Mesenteric fat pad (tissue), 1 donor: ENCODE results near the gene ISLR2. TPM values are rescaled to one million over a fixed set of nuclear protein-coding genes. Genes with fewer than 3 reads are reported as not detected.

Source experiments
- DNase-seq: peaks from one replicate; pipeline ENCODE4 v3.0.0-alpha.2; 2020; ENCODE audit warnings: low spot score
- total RNA-seq: library from RNA; stranded (reverse); fragmentation: NEBNext Ultra II Directional; extraction: Animal tissue kit (Norgen Biotek cat#: 25700); gene quantifications from one replicate; pipeline ENCODE4 v1.2.1, GENCODE V29; 2021
- donor health status: DM: yes; HTN: yes; CAD: no.

The ISLR2 gene
- total RNA-seq, 1 donor from 2014 or later: 0.61 TPM

DNA sequence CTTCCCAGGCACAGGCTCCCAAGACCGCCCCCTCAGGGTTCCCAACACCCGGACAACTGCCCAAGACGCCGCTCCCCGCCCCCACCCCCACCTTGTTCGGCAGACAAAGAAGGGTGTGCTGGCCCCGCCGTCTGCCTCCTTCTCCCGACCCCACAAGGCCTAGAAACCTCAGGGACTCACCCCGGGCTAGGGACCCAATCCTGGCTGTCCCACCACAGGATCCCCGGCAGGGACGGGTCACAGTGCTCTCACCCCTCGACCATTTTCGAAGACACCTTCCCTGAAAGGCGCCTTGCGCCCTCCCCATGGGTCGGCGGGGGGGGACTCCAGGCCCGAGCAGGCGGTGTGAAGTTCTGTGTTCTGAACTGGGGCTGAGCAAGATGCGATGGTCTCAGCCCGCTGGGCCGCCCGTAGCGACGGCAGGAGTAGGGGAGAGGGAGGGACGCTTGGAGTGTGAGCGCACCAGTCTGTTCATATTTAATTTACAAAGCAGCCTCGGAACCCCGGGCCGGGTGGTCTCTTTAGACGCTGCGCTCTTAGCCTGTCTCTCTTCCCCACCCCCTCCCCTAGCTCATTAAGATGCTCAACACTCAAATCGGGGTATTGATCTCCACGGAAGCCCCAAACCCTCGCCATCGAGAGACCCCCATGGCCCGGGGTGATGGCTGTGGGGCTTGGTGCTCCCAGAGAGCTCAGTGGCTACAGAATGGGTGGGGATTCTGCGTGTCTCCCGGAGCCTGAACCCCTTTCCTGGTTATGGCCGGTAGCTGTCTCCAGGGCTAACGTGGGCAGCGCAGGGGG is 1.4 kb upstream of the ISLR2 start:
- DNase-seq: no peak

DNA sequence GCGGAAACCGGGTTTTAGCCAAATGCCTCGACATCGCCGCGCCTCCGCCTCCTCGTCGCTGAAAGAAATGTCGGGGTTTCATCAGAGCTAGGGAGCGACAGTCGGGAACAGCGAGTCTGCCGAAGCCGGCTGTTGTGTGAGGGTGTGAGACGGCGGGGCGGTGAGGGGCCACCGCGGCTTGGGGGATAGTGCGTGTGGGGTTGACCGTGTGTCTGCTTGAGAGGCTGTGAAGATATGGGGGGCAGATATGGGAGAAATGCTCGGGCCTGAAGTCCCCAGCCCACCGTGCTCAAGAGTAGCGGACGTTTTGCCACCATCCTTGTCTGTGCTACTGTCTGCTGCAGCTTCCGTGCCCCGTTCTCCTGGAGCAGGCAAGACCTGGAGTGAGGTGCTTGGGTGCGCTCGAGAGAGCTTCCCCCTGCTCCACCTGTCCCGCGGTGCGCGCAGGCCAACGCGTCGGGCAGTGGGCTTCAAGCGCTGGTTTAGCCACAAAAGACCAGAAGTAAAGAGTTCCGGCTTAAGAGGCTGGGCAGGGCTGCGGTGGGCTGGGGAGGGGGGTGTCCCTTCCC is 716 bp upstream of the ISLR2 start:
- no peak for DNase-seq

DNA sequence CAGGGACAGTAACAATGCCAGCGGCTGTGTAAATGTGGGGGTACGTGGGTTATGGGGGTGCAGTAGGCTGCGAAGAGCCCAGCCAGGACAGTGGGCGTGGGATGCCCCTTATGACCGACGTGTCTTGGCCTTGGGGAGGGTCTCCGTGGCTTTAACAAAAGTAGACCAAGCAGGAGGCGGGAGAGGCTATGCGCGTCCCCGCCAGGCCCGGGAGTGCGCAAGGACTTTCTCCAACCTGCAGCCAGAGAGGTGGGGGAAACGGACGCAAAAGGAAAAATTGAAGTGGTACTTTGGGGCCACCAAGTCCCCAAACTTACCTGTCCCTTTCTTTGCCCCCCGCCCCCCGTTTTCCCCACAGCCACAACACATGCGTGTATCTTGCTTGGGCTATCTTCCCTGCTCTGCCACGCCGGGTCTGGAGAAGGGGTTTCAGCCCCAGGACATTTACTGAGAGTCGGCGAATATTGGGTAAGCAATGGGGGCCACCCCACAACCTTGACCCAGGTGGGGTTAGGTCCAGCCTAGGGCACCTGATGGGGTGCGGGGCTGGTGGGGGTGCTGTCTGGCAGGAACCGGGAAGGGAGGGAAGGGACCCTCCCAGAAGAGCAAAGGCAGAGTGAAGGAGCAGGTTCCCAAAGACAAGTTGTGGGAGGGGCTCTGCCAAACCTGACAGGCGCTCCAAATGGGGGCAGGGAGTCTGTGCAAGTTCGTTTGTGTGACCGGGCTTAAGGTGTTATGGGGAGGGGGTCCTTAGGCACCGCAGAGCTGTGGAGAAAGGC is 652 bp downstream of the ISLR2 start:
- no peak for DNase-seq

DNA sequence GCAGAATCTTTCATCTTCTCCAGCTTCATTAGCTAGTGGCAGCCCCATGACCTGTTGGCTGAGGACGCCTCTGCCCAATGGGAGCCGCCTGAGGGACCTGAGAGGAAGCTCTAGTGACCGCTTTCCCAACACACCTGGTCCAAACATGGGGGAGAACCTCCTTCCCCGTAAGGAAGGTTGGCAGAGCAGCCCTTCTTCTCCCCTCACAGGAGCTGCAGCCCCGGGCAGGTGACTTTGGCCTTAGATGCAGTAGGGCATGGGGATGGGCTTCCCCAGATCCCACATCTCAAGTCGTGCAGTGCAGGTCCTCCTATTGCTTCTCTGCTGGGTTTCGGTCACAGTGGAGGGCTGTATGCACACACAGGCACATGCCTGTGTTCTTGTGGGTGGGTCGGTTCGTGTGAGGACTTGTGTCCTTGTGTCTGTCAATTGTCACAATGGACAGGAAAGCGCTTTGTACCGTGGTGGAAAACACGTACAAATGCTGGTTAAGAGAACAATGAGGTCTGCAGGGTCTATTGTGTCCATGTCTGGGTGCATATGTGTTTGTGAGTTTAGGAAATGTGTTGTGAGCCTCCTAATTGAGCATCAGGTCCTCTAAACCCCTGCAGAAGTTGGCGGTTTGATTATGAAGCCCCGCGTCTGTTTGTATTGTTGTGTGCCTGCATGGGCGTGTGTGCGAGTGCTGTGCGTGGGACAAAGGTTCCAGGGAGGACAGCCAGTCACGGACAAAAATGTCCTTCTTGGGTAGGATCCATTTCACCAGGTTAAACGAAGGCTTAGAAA is 1.4 kb downstream of the ISLR2 start:
- no peak for DNase-seq

DNA sequence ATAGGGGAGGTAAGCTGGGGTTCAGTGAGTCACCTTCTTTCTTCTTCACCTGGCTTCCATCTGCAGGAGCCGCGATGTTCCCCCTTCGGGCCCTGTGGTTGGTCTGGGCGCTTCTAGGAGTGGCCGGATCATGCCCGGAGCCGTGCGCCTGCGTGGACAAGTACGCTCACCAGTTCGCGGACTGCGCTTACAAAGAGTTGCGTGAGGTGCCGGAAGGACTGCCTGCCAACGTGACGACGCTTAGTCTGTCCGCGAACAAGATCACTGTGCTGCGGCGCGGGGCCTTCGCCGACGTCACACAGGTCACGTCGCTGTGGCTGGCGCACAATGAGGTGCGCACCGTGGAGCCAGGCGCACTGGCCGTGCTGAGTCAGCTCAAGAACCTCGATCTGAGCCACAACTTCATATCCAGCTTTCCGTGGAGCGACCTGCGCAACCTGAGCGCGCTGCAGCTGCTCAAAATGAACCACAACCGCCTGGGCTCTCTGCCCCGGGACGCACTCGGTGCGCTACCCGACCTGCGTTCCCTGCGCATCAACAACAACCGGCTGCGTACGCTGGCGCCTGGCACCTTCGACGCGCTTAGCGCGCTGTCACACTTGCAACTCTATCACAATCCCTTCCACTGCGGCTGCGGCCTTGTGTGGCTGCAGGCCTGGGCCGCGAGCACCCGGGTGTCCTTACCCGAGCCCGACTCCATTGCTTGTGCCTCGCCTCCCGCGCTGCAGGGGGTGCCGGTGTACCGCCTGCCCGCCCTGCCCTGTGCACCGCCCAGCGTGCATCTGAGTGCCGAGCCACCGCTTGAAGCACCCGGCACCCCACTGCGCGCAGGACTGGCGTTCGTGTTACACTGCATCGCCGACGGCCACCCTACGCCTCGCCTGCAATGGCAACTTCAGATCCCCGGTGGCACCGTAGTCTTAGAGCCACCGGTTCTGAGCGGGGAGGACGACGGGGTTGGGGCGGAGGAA is 2.6 kb downstream of the ISLR2 start:
- DNase-seq: no peak

DNA sequence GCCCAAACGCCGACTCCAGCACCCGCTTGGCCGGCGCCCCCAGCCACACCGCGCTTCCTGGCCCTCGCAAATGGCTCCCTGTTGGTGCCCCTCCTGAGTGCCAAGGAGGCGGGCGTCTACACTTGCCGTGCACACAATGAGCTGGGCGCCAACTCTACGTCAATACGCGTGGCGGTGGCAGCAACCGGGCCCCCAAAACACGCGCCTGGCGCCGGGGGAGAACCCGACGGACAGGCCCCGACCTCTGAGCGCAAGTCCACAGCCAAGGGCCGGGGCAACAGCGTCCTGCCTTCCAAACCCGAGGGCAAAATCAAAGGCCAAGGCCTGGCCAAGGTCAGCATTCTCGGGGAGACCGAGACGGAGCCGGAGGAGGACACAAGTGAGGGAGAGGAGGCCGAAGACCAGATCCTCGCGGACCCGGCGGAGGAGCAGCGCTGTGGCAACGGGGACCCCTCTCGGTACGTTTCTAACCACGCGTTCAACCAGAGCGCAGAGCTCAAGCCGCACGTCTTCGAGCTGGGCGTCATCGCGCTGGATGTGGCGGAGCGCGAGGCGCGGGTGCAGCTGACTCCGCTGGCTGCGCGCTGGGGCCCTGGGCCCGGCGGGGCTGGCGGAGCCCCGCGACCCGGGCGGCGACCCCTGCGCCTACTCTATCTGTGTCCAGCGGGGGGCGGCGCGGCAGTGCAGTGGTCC is 3.5 kb downstream of the ISLR2 start:
- no peak for DNase-seq

DNA sequence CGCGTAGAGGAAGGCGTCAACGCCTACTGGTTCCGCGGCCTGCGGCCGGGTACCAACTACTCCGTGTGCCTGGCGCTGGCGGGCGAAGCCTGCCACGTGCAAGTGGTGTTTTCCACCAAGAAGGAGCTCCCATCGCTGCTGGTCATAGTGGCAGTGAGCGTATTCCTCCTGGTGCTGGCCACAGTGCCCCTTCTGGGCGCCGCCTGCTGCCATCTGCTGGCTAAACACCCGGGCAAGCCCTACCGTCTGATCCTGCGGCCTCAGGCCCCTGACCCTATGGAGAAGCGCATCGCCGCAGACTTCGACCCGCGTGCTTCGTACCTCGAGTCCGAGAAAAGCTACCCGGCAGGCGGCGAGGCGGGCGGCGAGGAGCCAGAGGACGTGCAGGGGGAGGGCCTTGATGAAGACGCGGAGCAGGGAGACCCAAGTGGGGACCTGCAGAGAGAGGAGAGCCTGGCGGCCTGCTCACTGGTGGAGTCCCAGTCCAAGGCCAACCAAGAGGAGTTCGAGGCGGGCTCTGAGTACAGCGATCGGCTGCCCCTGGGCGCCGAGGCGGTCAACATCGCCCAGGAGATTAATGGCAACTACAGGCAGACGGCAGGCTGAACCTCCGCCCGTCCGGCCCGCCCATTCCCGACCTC is 4.1 kb downstream of the ISLR2 start:
- DNase-seq: no peak

DNA sequence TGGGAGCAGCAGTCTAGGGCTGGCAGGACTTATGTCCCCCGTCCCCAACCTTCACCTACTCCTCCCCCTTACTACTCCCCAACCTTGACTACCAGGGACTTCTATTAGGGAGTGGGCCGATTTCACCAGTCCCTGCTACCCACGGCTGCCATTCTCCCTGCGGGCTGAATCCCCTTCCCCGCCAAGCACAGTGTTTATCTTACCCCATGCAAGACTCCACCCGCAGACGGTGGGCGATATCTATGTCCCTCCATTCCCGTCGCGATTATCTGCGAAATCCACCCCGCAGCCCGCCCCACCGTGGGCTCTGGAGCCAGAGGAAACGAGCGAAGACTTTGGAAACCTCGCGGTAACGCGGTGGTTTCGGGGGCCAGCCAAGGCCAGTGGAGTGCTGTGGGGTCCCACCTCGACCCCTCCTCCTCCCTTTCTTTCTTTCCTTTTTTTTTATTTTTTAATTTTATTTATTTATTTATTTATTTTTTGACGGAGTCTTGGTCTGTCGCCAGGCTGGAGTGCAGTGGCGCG is 4.7 kb downstream of the ISLR2 start:
- DNase-seq: no peak

DNA sequence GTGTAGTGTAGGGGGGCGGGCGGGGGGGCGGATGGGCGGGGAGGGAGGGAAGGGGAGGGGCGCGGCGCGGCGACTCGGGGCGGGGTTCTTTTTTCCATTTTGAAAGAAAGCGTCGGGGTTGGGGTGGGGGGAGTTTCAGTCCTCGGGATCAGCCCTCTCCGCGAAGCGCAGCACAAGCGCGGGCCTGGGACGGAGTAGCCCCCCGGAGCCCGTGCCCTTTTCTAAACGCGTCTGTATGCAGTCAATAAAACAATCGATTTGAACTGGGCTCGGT is 6.1 kb downstream of the ISLR2 start:
- no peak for DNase-seq

DNA sequence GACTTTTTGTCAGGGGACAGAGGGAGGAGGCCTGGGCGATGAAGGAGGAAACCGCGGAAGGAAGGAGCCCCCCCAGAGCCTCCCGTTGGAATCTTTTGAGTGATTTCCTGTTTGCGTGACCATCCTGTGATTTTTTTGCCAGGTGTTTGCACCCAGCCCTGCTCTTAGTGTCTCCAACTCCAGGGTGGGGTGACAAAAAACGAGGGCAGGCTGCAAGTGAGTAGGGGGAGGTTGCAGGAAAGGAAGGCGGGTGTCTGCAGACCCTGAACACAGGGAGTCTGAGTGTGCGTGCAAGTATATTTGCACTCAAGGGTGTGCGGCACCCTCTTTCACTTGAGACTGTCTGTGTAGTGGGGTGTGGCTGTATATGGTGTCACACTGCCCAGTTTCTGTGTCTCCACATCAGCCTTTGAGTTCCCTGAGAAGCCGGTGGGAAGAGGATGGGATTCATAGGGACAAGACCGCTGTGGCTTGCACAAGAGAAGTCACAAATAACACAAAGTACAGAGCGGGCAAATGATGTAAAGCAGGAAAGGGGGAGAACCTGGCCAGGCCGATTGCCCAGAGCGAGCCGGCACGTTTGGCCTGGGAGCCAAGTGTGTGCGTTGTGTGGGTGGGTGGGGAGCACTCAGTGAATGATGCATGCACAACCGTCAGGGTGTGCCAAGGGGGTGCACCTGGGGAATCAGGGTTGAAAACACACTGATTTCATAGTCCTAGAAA is 6.6 kb downstream of the ISLR2 start:
- DNase-seq: no peak

DNA sequence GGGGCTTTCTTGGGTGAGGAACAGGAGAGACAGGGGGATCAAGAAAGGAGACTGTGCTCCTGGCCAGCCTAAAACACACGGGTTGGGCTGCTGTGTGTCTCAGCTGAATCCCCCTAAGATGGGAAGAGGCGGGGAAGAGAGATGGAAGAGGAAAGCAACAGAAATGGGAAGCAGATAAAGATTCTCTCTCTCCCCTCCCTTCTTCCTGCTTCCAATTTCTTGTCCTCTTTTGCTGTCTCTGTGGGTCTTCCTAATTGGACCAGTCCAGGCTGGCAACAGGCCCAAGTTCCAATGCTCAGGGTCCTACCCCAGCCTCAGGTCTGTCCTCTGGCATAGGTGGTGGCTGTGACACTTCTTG is 7.1 kb downstream of the ISLR2 start:
- DNase-seq: no peak

DNA sequence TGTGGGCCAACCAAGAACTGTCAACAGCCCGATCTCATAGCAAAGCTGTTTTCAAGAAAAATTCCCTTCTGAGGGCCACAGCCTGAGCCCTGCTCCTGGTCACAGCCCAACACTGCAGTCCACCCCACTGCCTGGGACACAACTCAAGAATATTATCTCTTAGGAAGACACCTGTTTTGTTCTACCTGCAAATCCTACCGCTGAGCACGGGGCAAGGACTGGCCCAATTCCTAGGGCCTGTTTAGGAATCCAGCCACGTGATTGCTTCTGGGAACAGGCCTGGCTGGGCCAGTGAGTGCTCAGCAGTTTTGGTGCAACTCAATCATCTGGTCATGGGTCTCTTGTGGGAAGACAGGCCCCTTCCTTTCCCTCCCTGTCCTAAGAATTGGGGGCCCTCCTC is 8.3 kb downstream of the ISLR2 start:
- DNase-seq: no peak

DNA sequence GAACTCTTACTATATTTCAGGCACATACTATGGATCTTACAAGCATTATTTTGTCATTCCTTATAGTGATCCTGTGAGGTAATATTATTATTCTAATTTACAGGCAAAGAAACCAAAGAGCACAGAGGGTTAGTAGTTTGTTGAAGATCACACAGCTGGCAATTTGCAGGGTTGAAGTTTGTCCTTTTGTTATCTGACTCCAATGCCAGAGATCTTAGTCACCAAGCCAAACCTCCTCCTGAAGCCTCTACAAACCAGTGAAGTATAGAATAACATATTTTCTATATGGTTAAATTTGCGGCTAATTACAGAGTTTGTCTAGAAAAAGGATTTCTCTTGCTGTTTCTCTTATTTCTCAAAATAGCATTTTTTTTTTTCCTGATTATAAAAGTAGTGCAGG is 11.2 kb downstream of the ISLR2 start:
- no peak for DNase-seq

DNA sequence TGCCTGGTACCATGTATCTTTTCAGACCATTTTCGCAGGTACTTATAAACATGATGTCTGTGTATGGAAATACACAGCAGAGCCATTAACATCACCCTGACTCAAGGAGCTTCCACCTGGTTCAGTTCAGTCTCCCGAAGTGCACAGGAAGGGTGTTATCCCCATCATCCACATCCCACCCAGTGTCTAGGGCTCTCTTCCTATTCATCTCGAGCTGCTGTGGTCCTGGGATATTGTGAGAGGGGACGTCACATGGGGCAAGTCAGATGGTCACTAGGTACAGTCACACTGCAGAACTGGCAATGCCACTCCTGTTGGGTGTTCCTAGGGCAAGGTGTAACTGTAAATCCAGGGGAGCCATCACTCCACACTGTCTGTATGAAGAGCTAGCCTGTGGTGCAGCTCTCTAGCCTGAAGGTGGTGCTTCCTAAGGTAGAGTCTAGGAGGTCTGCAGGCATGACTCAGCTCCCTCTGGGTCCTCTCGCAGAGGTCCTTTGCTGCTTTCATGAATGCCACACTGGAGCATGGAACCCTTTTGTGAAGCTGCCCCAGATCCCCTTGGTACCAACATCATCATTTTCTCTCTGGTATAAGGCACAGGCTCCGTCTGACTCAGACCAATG is 13.9 kb downstream of the ISLR2 start:
- no peak for DNase-seq

DNA sequence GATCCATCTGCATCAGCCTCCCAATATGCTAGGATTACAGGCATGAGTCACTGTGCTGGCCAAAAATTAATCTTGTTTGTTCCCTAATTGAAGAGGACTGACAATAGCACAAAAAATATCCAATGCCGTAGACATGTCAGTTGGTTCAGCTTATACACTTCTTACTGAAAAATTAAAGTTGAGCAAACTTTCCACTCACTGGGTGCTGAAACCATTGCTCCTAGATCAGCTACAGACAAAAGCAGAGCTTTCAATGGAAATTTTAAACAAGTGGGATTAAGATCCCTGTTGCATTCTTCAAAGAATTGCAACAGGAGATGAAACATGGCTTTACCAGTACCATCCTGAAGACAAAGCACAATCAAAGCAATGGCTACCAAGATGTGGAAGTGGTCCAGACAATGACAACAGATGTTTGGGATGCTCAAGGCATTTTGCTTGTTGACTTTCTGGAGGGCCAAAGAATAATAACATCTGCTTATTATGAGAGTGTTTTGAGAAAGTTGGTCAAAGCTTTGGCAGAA is 16.0 kb downstream of the ISLR2 start:
- DNase-seq: no peak

DNA sequence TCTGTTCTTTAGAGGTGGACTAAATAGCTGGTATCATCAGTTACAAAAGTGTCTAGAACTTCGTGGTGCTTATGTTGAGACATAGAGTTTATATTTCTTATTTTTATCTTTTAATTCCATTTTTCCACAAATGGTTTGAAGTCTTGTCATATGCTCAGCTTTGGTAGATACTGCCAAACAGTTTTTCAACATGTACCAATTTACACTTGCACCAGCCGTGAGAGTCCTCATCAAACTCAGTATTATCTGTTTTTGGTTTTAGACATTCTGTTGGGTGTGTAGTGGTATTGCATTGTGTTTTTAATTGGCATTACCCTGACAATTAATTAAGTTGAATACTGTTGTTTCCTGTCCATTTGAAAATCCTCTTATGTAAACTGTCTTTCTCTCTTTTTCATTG is 16.7 kb downstream of the ISLR2 start:
- DNase-seq: no peak

DNA sequence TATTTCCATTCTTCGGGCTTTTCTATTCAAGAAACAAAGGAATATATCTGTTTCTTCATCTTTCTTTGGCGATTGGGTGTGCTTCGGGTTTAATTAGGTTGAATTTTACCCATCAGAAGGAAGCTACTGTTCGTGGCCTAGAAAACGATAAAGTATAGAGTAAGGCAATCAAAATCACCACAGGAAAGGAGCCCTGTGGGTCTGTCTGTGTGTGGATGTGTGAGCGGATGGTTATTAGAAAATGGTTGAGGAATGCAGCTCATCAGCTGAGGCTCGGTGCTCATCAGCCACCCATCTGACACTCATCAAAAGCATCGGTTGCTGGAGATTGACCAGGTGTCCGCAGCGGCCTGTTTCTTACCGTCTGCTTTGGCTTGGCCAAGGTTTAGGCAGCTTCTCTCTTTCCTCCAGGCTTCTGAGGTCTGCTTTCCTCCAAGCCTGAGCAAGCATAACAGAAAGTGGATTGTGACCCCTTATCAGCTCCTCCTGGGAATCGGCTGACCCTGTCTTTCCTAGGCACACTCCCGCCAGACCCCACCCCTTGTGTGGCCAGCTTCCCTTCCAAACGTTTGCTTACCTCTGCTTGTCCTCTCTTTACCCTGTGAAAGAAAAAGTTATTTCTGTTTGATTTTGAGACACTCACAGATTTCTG is 25.5 kb downstream of the ISLR2 start:
- DNase-seq: no peak
